Effector memory CD4-positive, alpha-beta T cell (primary cell): Measurements from ENCODE around the gene FBXO2.

Source experiments
- DNase-seq, 3 donors: peaks; one replicate each; pipeline ENCODE4 v3.0.0-alpha.2; 2020
- H3K27ac ChIP-seq: 2 replicates; pipeline ENCODE4 v1.7.0; 2013; ENCODE audit warnings: mild to moderate bottlenecking, low read length, moderate library complexity; ENCODE audit not compliant: insufficient read depth, poor library complexity, severe bottlenecking
- H3K27me3 ChIP-seq: replicated peaks from 2 replicates; pipeline ENCODE4 v1.7.0; 2013; ENCODE audit warnings: mild to moderate bottlenecking, low read length; ENCODE audit not compliant: insufficient read depth, control insufficient read depth, poor library complexity, severe bottlenecking
- H3K36me3 ChIP-seq: 2 replicates; pipeline ENCODE4 v1.7.0; 2013; ENCODE audit warnings: mild to moderate bottlenecking, low read length, moderate library complexity; ENCODE audit not compliant: control insufficient read depth, insufficient read depth
- H3K4me1 ChIP-seq: 2 replicates; pipeline ENCODE4 v1.7.0; 2013; ENCODE audit warnings: low read length, mild to moderate bottlenecking; ENCODE audit not compliant: control insufficient read depth, insufficient read depth, poor library complexity, severe bottlenecking
- H3K4me3 ChIP-seq: 2 replicates; pipeline ENCODE4 v1.7.0; 2013; ENCODE audit warnings: low read length, low read depth, mild to moderate bottlenecking; ENCODE audit not compliant: insufficient read depth, poor library complexity, severe bottlenecking
- H3K9me3 ChIP-seq: 2 replicates; pipeline ENCODE4 v1.7.0; 2013; ENCODE audit warnings: mild to moderate bottlenecking, low read length, moderate library complexity; ENCODE audit not compliant: control insufficient read depth

FBXO2 gene

DNA sequence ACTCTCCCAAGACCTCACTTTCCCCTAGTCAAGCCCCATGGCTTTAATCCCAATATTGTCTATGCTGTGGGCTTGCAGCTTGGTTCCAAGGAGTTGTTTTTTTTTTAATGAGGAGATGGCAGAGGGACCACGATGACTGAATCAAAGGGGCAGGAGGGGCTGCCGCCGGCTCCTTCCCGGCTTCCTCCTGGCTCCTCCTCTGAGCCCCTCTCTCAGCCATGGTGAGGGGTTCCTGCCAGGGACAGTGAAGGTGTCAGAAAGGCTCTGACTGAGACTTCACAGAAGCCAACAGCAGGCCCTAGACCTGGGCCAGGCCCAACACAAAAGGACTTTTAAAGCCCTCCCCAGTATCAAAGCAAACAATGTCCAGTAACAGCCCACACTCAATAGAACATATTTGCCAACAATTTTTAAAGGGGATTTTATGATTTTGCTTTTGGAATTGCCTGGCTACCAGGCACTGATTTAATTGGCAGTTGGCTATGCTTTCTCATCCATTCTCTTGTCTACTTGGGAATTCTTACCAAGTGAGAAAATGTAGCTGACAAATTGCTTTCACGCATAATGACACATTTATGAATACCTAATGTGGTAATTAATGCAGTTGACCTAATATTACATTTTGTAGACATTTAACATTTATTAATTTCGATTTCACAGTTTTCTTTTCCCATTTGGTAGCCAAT is 54.2 kb downstream of the FBXO2 start:
- no peak for DNase-seq
- no peak overlapping the region for H3K4me3 ChIP-seq
- H3K9me3 ChIP-seq, result no peaks in the 10 kb centered on the region
- no peaks in the 10 kb centered on the region for H3K4me1 ChIP-seq
- no peak overlapping the region for H3K27ac ChIP-seq
- H3K36me3 ChIP-seq, result no peaks in the 10 kb centered on the region
- H3K27me3 ChIP-seq, result no peaks in the 10 kb centered on the region

DNA sequence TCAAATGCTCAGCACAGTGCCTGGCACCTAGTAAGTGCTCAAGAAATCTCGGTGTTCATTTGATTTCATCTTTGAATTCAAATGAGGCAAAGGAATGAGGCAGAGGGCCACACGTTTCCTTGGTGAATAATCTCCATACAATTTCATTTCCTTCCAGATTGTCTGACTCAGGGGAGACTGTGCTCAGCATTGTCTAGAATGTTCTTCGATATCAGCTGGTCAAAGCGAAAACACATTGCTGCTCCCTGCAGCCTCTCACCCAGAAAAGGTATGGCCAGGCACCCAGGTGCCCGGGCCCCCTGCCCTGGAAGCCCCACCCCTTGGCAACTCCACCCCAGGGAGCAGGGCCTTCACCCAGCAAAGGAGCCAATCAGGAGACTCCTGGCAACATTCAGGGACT is 55.8 kb downstream of the FBXO2 start:
- H3K36me3 ChIP-seq, result no peaks in the 10 kb centered on the region
- DNase-seq, result no peak
- H3K4me1 ChIP-seq, result no peaks in the 10 kb centered on the region
- no peak overlapping the region for H3K27ac ChIP-seq
- no peaks in the 10 kb centered on the region for H3K9me3 ChIP-seq
- no peaks in the 10 kb centered on the region for H3K27me3 ChIP-seq
- no peak overlapping the region for H3K4me3 ChIP-seq
